Progenitor cell of endocrine pancreas (in vitro differentiated cells): Measurements from ENCODE around the gene TACR2. TPM values are rescaled to one million over a fixed set of nuclear protein-coding genes. Genes with fewer than 3 reads are reported as not detected.

Source experiments
- DNase-seq: peaks from one replicate; pipeline ENCODE4 v3.0.0; 2021; ENCODE audit warnings: low spot score; ENCODE audit not compliant: unreplicated experiment
- H3K27ac Mint-ChIP-seq: 2 replicates; pipeline ENCODE4 v1.8.0; 2021; ENCODE audit warnings: mild to moderate bottlenecking, moderate library complexity, mixed read lengths
- H3K27me3 Mint-ChIP-seq: 2 replicates; pipeline ENCODE4 v1.8.0; 2021; ENCODE audit warnings: mixed read lengths
- H3K36me3 Mint-ChIP-seq: 2 replicates; pipeline ENCODE4 v1.8.0; 2022; ENCODE audit warnings: mixed read lengths; ENCODE audit not compliant: insufficient read depth
- H3K4me1 Mint-ChIP-seq: 2 replicates; pipeline ENCODE4 v1.8.0; 2021; ENCODE audit warnings: low read depth, mixed read lengths
- H3K4me3 Mint-ChIP-seq: 2 replicates; pipeline ENCODE4 v1.8.0; 2021; ENCODE audit warnings: low read depth, mild to moderate bottlenecking, moderate library complexity, mixed read lengths
- H3K9me3 Mint-ChIP-seq: 2 replicates; pipeline ENCODE4 v1.8.0; 2021; ENCODE audit warnings: low read depth, mixed read lengths
- CTCF ChIP-seq: fragments of 200-600 bp; sonication (generic); IDR thresholded peaks from one replicate; pipeline ENCODE4 v1.5.0; 2021; ENCODE audit warnings: antibody characterized with exemption, mild to moderate bottlenecking; ENCODE audit not compliant: unreplicated experiment
- total RNA-seq: library from RNA; stranded (reverse); gene quantifications from 2 replicates; pipeline ENCODE4 v1.2.1, GENCODE V29; 2021

The TACR2 gene
- total RNA-seq, 1 donor from 2014 or later, result not detected

GRCh38 chr10:69404786-69405185 lies 11.9 kb downstream of the TACR2 start:
- Mint-ChIP-seq H3K9me3 (no peaks in the 10 kb centered on the region), H3K27me3 (peaks cover 12% of the 10 kb centered on the region), H3K4me1 (peaks cover 2% of the 10 kb centered on the region), H3K27ac (no peak overlapping the region), H3K4me3 (no peak overlapping the region), H3K36me3 (peaks cover 7% of the 10 kb centered on the region)
- no peak for DNase-seq
- TF ChIP-seq CTCF, result no peak

- no peak for TF ChIP-seq CTCF
- Mint-ChIP-seq H3K27ac (no peak overlapping the region), H3K27me3 (peaks cover 12% of the 10 kb centered on the region), H3K4me1 (peaks cover 2% of the 10 kb centered on the region), H3K9me3 (no peaks in the 10 kb centered on the region), H3K36me3 (peaks cover 7% of the 10 kb centered on the region), H3K4me3 (no peak overlapping the region)
- DNase-seq, result no peak
Measured at GRCh38 chr10:69403519-69403918, 13.2 kb downstream of the TACR2 start.

- Mint-ChIP-seq H3K4me1 (peaks cover 2% of the 10 kb centered on the region), H3K27me3 (peaks cover 9% of the 10 kb centered on the region), H3K36me3 (peaks cover 7% of the 10 kb centered on the region), H3K4me3 (no peak overlapping the region), H3K9me3 (no peaks in the 10 kb centered on the region), H3K27ac (no peak overlapping the region)
- no peak for TF ChIP-seq CTCF
- no peak for DNase-seq
Measured at GRCh38 chr10:69403066-69403465, 13.7 kb downstream of the TACR2 start.

GRCh38 chr10:69402386-69402785 lies 14.3 kb downstream of the TACR2 start:
- peaks cover 4% of the 10 kb centered on the region for H3K27me3 Mint-ChIP-seq
- no peak overlapping the region for H3K4me3 Mint-ChIP-seq
- no peak overlapping the region for H3K27ac Mint-ChIP-seq
- H3K9me3 Mint-ChIP-seq, result no peaks in the 10 kb centered on the region
- TF ChIP-seq CTCF, result no peak
- no peak for DNase-seq
- peaks cover 7% of the 10 kb centered on the region for H3K36me3 Mint-ChIP-seq
- peaks cover 2% of the 10 kb centered on the region for H3K4me1 Mint-ChIP-seq

DNA sequence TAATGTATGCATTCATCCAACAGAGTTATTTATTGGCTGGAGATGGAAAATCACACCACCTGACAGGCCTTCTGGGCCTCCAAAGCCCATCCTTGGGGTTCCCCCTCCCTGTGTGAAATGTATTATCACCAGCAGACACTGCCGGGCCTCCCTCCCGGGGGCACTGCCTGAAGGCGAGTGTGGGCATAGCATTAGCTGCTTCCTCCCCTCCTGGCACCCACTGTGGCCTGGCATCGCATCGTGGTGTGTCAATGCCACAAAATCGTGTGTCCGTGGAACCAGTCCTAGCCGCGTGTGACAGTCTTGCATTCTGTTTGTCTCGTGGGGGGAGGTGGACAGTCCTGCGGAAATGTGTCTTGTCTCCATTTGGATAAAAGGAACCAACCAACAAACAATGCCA lies 15.3 kb downstream of the TACR2 start:
- Mint-ChIP-seq H3K4me3 (no peak overlapping the region), H3K4me1 (no peaks in the 10 kb centered on the region), H3K36me3 (peaks cover 7% of the 10 kb centered on the region), H3K27me3 (peaks cover under 1% of the 10 kb centered on the region), H3K27ac (no peak overlapping the region), H3K9me3 (no peaks in the 10 kb centered on the region)
- TF ChIP-seq CTCF, result no peak
- no peak for DNase-seq
